Activated CD8-positive, alpha-beta memory T cell treated with anti-CD3 and anti-CD28 coated beads, Interleukin-2, amount 10 ng/mL, durations not matched to agents 7 days and 5 days (primary cell): ENCODE data around the gene CDC16. TPM values are rescaled to one million over a fixed set of nuclear protein-coding genes. Genes with fewer than 3 reads are reported as not detected.
"Not testable (repeated sequence)": the region's sequence is repeated elsewhere in the genome, so short reads cannot be mapped to it uniquely, and the experiment has no call there.

Experiments used
- ATAC-seq: fragments of 150-1000 bp; cut with Tn5 transposase; one replicate; pipeline ENCODE4 v1.10.0; 2021; ENCODE audit warnings: moderate library complexity
- CTCF ChIA-PET: fragments of 350-600 bp; sonication (Branson Sonifier 250); formaldehyde crosslinking; loops from one replicate; lab custom pipeline; 2021; ENCODE audit warnings: antibody characterized with exemption; lab: Charles Lee
- DNase-seq: peaks from one replicate; pipeline ENCODE4 v3.0.0-alpha.2; 2020
- H3K27ac Mint-ChIP-seq: one replicate; pipeline ENCODE4 v1.8.0; 2021; ENCODE audit warnings: mild to moderate bottlenecking, mixed read lengths
- H3K27me3 Mint-ChIP-seq: one replicate; pipeline ENCODE4 v1.8.0; 2021; ENCODE audit warnings: mixed read lengths
- H3K36me3 Mint-ChIP-seq: one replicate; pipeline ENCODE4 v1.8.0; 2021; ENCODE audit warnings: mild to moderate bottlenecking, mixed read lengths
- H3K4me1 Mint-ChIP-seq: one replicate; pipeline ENCODE4 v1.8.0; 2021; ENCODE audit warnings: mixed read lengths
- H3K4me3 Mint-ChIP-seq: one replicate; pipeline ENCODE4 v1.8.0; 2021; ENCODE audit warnings: mild to moderate bottlenecking, moderate library complexity, mixed read lengths
- H3K9me3 Mint-ChIP-seq: one replicate; pipeline ENCODE4 v1.8.0; 2022; ENCODE audit warnings: low read depth, mixed read lengths
- total RNA-seq, 2 experiments: library from RNA; stranded (reverse); gene quantifications; one replicate each; pipeline ENCODE4 v1.2.3, GENCODE V29; 2021

CDC16 gene
- total RNA-seq, 2 experiments from 2014 or later, result 73.5 to 81.5 TPM

GRCh38 chr13:114234266-114234644, 442 bp upstream of the CDC16 start:
- peaks cover 29% of the 10 kb centered on the region for H3K4me1 Mint-ChIP-seq
- CTCF ChIA-PET, result no interaction called here
- peaks cover 11% of the 10 kb centered on the region for H3K27me3 Mint-ChIP-seq
- ATAC-seq (no peak), DNase-seq (no peak)
- peaks cover 21% of the 10 kb centered on the region for H3K36me3 Mint-ChIP-seq
- peak overlapping the region; percentile 79 for H3K27ac Mint-ChIP-seq
- H3K4me3 Mint-ChIP-seq, result peak overlapping the region; percentile 80
- H3K9me3 Mint-ChIP-seq, result no peaks in the 10 kb centered on the region

DNA sequence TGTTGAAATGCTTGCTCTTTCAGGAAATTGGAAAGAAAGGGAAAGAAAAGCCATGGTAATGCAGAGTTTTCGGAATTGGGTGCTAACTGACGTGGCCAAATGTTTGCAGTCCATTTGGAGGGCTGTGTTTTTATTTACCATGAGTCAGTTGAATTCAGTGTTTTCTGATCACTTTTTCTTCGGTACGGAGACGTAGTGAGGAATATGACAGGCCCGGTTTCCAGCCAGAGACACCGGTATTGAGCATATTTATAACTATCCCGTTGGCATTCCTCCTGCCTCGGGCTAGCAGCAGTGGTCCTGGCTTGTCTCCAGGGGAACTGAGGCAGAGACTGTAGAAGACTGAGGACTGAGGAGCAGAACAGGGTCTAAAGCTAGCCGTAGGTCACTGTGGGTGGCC, 1.0 kb downstream of the CDC16 start:
- no peak for ATAC-seq
- CTCF ChIA-PET, result interaction anchor here (1.4 to 2.2 kb wide), 2 partner anchors 9 to 125 kb away, joined by 3 to 7 read pairs; no protein-coding TSS in a partner anchor
- DNase-seq, result no peak
- peak overlapping the region; percentile 80 for H3K4me3 Mint-ChIP-seq
- peaks cover 27% of the 10 kb centered on the region for H3K4me1 Mint-ChIP-seq
- H3K9me3 Mint-ChIP-seq, result no peaks in the 10 kb centered on the region
- peak overlapping the region; percentile 79 for H3K27ac Mint-ChIP-seq
- H3K36me3 Mint-ChIP-seq, result peaks cover 26% of the 10 kb centered on the region
- H3K27me3 Mint-ChIP-seq, result peaks cover 4% of the 10 kb centered on the region

GRCh38 chr13:114236227-114236626, 1.5 kb downstream of the CDC16 start:
- DNase-seq (no peak), ATAC-seq (no peak)
- H3K27me3 Mint-ChIP-seq, result peaks cover 4% of the 10 kb centered on the region
- CTCF ChIA-PET, result interaction anchor here (1.4 to 2.2 kb wide), 2 partner anchors 10 to 126 kb away, joined by 3 to 7 read pairs; no protein-coding TSS in a partner anchor
- H3K36me3 Mint-ChIP-seq, result peaks cover 29% of the 10 kb centered on the region
- peak overlapping the region; percentile 80 for H3K4me3 Mint-ChIP-seq
- peak overlapping the region; percentile 79 for H3K27ac Mint-ChIP-seq
- H3K9me3 Mint-ChIP-seq, result no peaks in the 10 kb centered on the region
- peaks cover 27% of the 10 kb centered on the region for H3K4me1 Mint-ChIP-seq

- Mint-ChIP-seq H3K27ac (peak overlapping the region; percentile 52), H3K4me1 (peaks cover 29% of the 10 kb centered on the region), H3K9me3 (no peaks in the 10 kb centered on the region), H3K36me3 (peaks cover 40% of the 10 kb centered on the region), H3K27me3 (no peaks in the 10 kb centered on the region), H3K4me3 (peak overlapping the region; percentile 23)
- CTCF ChIA-PET, result no interaction called here
- ATAC-seq (no peak), DNase-seq (no peak)
These were observed 2.9 kb downstream of the CDC16 start for GRCh38 chr13:114237415-114238112.

DNA sequence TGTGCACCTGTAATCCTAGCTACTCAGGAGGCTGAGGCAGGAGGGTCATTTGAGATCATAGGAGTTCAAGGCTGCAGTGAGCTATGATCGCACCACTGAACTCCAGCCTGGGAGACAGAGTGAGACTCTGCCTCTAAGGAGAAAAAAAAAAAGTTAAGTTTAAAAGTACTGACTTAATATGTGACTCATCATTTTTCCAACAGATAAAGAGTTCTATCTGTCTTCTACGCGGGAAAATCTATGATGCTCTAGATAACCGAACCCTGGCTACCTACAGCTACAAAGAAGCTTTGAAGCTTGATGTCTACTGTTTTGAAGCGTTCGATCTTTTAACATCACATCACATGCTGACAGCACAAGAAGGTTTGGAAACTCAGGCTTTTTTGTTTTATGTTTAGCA, 7.2 kb downstream of the CDC16 start:
- no peak for DNase-seq
- CTCF ChIA-PET, result interaction anchor here (1.0 to 1.1 kb wide), 2 partner anchors 20 to 34 kb away, joined by 3 read pairs; no protein-coding TSS in a partner anchor
- Mint-ChIP-seq H3K9me3 (no peaks in the 10 kb centered on the region), H3K27ac (no peak overlapping the region), H3K36me3 (peaks cover 64% of the 10 kb centered on the region), H3K27me3 (no peaks in the 10 kb centered on the region), H3K4me1 (peaks cover 14% of the 10 kb centered on the region), H3K4me3 (no peak overlapping the region)
- no peak for ATAC-seq

DNA sequence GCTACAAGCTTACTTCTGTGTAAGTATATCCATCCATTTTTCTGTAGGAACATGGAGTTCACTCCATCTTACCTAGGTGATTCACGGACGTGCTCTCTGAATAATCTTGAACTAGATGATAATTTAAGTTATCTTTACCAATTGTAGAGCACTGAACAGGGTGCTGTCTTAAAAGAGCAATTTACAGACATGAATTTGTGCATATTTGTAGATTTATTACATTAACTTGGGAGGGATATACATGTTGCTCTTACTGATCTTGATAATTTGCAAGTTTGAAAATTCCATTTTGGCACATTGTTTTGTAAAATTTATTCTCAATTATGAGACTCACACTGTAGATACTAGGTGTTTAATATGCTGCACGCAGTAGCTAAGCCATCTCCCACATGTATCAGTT, 9.3 kb downstream of the CDC16 start:
- CTCF ChIA-PET, result interaction anchor here (1.1 kb wide), 1 partner anchor 52 kb away, joined by 3 read pairs; no protein-coding TSS in a partner anchor

DNA sequence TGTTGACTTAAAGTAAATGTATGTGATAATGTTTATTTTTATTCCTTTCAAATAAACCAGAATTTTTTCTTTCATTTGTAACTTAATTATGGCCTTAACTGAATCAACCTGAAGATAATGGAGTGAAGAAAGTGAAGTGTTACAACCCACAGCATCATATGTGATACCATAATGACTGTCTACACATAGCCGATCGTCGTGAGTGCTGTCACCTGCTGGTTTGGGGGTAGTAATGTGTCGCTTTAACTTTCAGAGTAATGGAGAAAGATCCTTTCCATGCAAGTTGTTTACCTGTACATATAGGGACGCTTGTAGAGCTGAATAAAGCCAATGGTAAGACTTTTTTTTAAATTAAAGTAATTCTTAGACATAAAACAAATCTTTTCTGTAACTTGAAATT, 9.9 kb downstream of the CDC16 start:
- no peak for DNase-seq
- CTCF ChIA-PET, result interaction anchor here (1.1 to 1.6 kb wide), 2 partner anchors 17 to 52 kb away, joined by 3 to 6 read pairs; no protein-coding TSS in a partner anchor
- no peak overlapping the region for H3K27ac Mint-ChIP-seq
- peaks cover 63% of the 10 kb centered on the region for H3K36me3 Mint-ChIP-seq
- H3K27me3 Mint-ChIP-seq, result no peaks in the 10 kb centered on the region
- no peaks in the 10 kb centered on the region for H3K9me3 Mint-ChIP-seq
- no peak for ATAC-seq
- H3K4me3 Mint-ChIP-seq, result no peak overlapping the region
- peaks cover 4% of the 10 kb centered on the region for H3K4me1 Mint-ChIP-seq

More for the DNA sequence above, 9.3 kb downstream of the CDC16 start:
- Mint-ChIP-seq H3K9me3 (no peaks in the 10 kb centered on the region), H3K36me3 (peaks cover 68% of the 10 kb centered on the region), H3K27ac (no peak overlapping the region), H3K27me3 (no peaks in the 10 kb centered on the region), H3K4me3 (no peak overlapping the region), H3K4me1 (peaks cover 4% of the 10 kb centered on the region)
- DNase-seq, result no peak
- ATAC-seq, result no peak

GRCh38 chr13:114248011-114248410, 13.3 kb downstream of the CDC16 start:
- no peak for ATAC-seq

GRCh38 chr13:114249077-114249476, 14.4 kb downstream of the CDC16 start:
- H3K27me3 Mint-ChIP-seq, result no peaks in the 10 kb centered on the region
- no peaks in the 10 kb centered on the region for H3K9me3 Mint-ChIP-seq
- peaks cover 59% of the 10 kb centered on the region for H3K36me3 Mint-ChIP-seq

More at GRCh38 chr13:114248011-114248410, 13.3 kb downstream of the CDC16 start:
- no peak for DNase-seq
- H3K27me3 Mint-ChIP-seq, result no peaks in the 10 kb centered on the region
- CTCF ChIA-PET, result interaction anchor here (1.1 kb wide), 1 partner anchor 93 kb away, joined by 4 read pairs; no protein-coding TSS in a partner anchor
- H3K36me3 Mint-ChIP-seq, result peaks cover 60% of the 10 kb centered on the region
- H3K4me3 Mint-ChIP-seq, result no peak overlapping the region
- H3K4me1 Mint-ChIP-seq, result peaks cover 2% of the 10 kb centered on the region
- no peaks in the 10 kb centered on the region for H3K9me3 Mint-ChIP-seq
- H3K27ac Mint-ChIP-seq, result no peak overlapping the region

DNA sequence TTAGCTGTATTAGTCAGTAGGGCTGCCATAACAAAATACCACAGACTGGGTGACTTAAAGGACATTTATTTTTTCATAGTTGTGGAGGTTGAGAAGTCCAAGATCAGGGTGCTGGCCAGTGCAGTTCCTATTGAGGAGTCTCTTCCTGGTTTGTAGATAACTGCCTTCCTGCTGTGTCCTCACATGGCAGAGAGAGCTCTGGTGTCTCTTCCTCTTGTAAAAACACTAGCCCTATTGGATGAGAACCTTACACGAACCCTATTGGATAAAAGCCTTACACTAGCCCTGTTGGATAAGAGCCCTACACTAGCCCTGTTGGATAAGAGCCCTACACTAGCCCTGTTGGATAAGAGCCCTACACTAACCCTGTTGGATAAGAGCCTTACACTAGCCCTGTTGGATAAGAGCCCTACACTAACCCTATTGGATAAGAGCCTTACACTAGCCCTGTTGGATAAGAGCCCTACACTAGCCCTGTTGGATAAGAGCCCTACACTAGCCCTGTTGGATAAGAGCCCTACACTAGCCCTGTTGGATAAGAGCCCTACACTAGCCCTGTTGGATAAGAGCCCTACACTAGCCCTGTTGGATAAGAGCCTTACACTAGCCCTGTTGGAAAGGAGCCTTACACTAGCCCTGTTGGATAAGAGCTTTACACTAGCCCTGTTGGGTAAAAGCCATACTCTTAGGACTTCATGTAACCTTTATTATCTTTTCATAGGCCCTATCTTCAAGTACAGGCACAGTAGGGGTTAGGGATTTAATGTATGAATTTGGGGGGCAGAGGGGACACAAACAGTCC, 17.1 kb downstream of the CDC16 start:
- CTCF ChIA-PET, ATAC-seq, H3K9me3 Mint-ChIP-seq, H3K27me3 Mint-ChIP-seq, H3K4me3 Mint-ChIP-seq, H3K27ac Mint-ChIP-seq, DNase-seq, H3K4me1 Mint-ChIP-seq: not testable (repeated sequence)
- peaks cover 56% of the 10 kb centered on the region for H3K36me3 Mint-ChIP-seq

More at GRCh38 chr13:114249077-114249476, 14.4 kb downstream of the CDC16 start:
- Mint-ChIP-seq H3K4me3 (no peak overlapping the region), H3K4me1 (no peaks in the 10 kb centered on the region), H3K27ac (no peak overlapping the region)
- DNase-seq, result no peak
- no peak for ATAC-seq
- CTCF ChIA-PET, result interaction anchor here (1.1 to 1.8 kb wide), 2 partner anchors 32 to 92 kb away, joined by 4 to 5 read pairs; partner anchors contain the start of gene UPF3A

GRCh38 chr13:114256547-114256946, 21.9 kb downstream of the CDC16 start:
- peaks cover 58% of the 10 kb centered on the region for H3K36me3 Mint-ChIP-seq
- peaks cover 9% of the 10 kb centered on the region for H3K4me1 Mint-ChIP-seq
- no peak overlapping the region for H3K27ac Mint-ChIP-seq
- no peak for ATAC-seq
- H3K4me3 Mint-ChIP-seq, result no peak overlapping the region
- CTCF ChIA-PET, result interaction anchor here (1.7 kb wide), 1 partner anchor 17 kb away, joined by 3 read pairs; no protein-coding TSS in a partner anchor
- H3K27me3 Mint-ChIP-seq, result no peaks in the 10 kb centered on the region
- no peaks in the 10 kb centered on the region for H3K9me3 Mint-ChIP-seq
- no peak for DNase-seq

- ATAC-seq, result no peak
- Mint-ChIP-seq H3K4me1 (peaks cover 12% of the 10 kb centered on the region), H3K27me3 (no peaks in the 10 kb centered on the region), H3K27ac (no peak overlapping the region), H3K4me3 (no peak overlapping the region), H3K9me3 (no peaks in the 10 kb centered on the region), H3K36me3 (peaks cover 58% of the 10 kb centered on the region)
- DNase-seq, result no peak
- CTCF ChIA-PET, result interaction anchor here (1.7 kb wide), 1 partner anchor 17 kb away, joined by 3 read pairs; no protein-coding TSS in a partner anchor
These were observed 22.3 kb downstream of the CDC16 start for GRCh38 chr13:114257014-114257413.

- no peak for DNase-seq
- no peak for ATAC-seq
- no peak overlapping the region for H3K4me3 Mint-ChIP-seq
- H3K27ac Mint-ChIP-seq, result no peak overlapping the region
- no peaks in the 10 kb centered on the region for H3K27me3 Mint-ChIP-seq
- peaks cover 65% of the 10 kb centered on the region for H3K36me3 Mint-ChIP-seq
- H3K9me3 Mint-ChIP-seq, result no peaks in the 10 kb centered on the region
- peaks cover 27% of the 10 kb centered on the region for H3K4me1 Mint-ChIP-seq
- CTCF ChIA-PET, result interaction anchor here (1.7 kb wide), 1 partner anchor 19 kb away, joined by 3 read pairs; no protein-coding TSS in a partner anchor
These were observed 23.9 kb downstream of the CDC16 start for GRCh38 chr13:114258589-114258988.
